ENCODE results near the gene CXCL16.

DNA sequence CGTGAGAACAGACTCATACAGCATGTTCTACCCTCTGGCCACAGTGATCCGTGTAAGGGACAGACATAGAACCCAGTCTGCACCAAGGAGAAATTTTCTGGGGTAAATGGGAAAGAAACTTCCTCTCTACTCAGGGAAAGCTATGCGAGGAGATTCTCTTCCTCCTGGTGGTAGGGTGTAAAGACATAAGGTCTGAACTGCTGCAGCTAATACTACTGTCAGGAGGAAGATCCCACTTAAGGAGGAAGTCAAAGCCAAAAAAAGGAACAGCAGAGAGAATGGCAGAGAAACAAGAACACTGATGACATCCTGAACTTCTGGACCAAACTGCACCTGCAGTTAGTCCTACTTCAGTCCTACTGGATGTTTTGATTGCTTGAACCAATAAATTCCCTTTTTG is 24.9 kb upstream of the CXCL16 start:
- TF ChIP-seq CTCF (IDR thresholded peaks at IDR 0.05; ENCODE audit: insufficient read depth, low read depth, low read length) = no peak
- TF ChIP-seq EZH2 (IDR thresholded peaks at IDR 0.05; ENCODE audit: insufficient read depth, low read length) = no peak

Data from astrocyte (in vitro differentiated cells and primary cell).